ENCODE measurements around the gene SLC4A3. TPM values are rescaled to one million over a fixed set of nuclear protein-coding genes. Genes with fewer than 3 reads are reported as not detected.

The SLC4A3 gene
- total RNA-seq, 1 experiment from 2014 or later = 13.5 TPM

- no peaks in the 10 kb centered on the region for H3K36me3 ChIP-seq (ENCODE audit: control insufficient read depth, insufficient read depth, low read length)
- TF ChIP-seq TCF7L2 (IDR thresholded peaks at IDR 0.05; ENCODE audit: low read depth, low read length) = no peak
- no peak for TF ChIP-seq REST (IDR thresholded peaks at IDR 0.05; ENCODE audit: insufficient read depth in 1 of 2, low read depth in 2 of 2, low read length in 1 of 2)
- TF ChIP-seq CTCF (IDR thresholded peaks at IDR 0.05) = no peak
- no peak for TF ChIP-seq SIN3A (IDR thresholded peaks at IDR 0.05; ENCODE audit: borderline replicate concordance, insufficient read depth, low read depth, low read length)
- no peak for TF ChIP-seq POLR2AphosphoS5 (IDR thresholded peaks at IDR 0.05; ENCODE audit: low read depth, low read length)
- no peak overlapping the region for H3K4me3 ChIP-seq (ENCODE audit: low read depth in 2 of 2, low read length in 2 of 2)
- intact Hi-C loops (cut with micrococcal nuclease; ENCODE audit: unreplicated experiment) (no loop called here), in situ Hi-C loops (cut with HindIII; ENCODE audit: low pct_unique_long_range_greater_than_20kb, low sequenced_read_pairs) (no loop called here)
- CTCF ChIA-PET = no interaction called here
- ATAC-seq (no peak), DNase-seq (ENCODE audit: low read depth, low spot score) (no peak)
- BruUV-seq (replicated peaks) = no TSS peak
- H3K9me3 ChIP-seq (ENCODE audit: control insufficient read depth, insufficient read depth, low read depth, low read length) = no peaks in the 10 kb centered on the region
- H3K27ac ChIP-seq (ENCODE audit: low read length) = no peak overlapping the region
- H3K4me1 ChIP-seq (ENCODE audit: control insufficient read depth, insufficient read depth, low read length) = no peaks in the 10 kb centered on the region
- H3K27me3 ChIP-seq (ENCODE audit: control insufficient read depth, insufficient read depth, low read length) = no peaks in the 10 kb centered on the region
- POLR2A ChIA-PET = no interaction called here
Observed at GRCh38 chr2:219634951-219635751, 7.7 kb downstream of the SLC4A3 start.

GRCh38 chr2:219636144-219636915 lies 8.9 kb downstream of the SLC4A3 start:
- Histone ChIP-seq H3K36me3 (ENCODE audit: control insufficient read depth, insufficient read depth, low read length) (no peaks in the 10 kb centered on the region), H3K4me3 (ENCODE audit: low read depth in 2 of 2, low read length in 2 of 2) (no peak overlapping the region), H3K4me1 (ENCODE audit: control insufficient read depth, insufficient read depth, low read length) (no peaks in the 10 kb centered on the region), H3K27ac (ENCODE audit: low read length) (no peak overlapping the region), H3K9me3 (ENCODE audit: control insufficient read depth, insufficient read depth, low read depth, low read length) (no peaks in the 10 kb centered on the region), H3K27me3 (ENCODE audit: control insufficient read depth, insufficient read depth, low read length) (no peaks in the 10 kb centered on the region)
- CTCF ChIA-PET = no interaction called here
- no TSS peak for BruUV-seq (replicated peaks)
- in situ Hi-C loops (cut with HindIII; ENCODE audit: low pct_unique_long_range_greater_than_20kb, low sequenced_read_pairs) (no loop called here), intact Hi-C loops (cut with micrococcal nuclease; ENCODE audit: unreplicated experiment) (no loop called here)
- ATAC-seq (no peak), DNase-seq (ENCODE audit: low read depth, low spot score) (no peak)
- POLR2A ChIA-PET = no interaction called here
- TF ChIP-seq CTCF (IDR thresholded peaks at IDR 0.05) (no peak), REST (IDR thresholded peaks at IDR 0.05; ENCODE audit: insufficient read depth in 1 of 2, low read depth in 2 of 2, low read length in 1 of 2) (no peak), POLR2AphosphoS5 (IDR thresholded peaks at IDR 0.05; ENCODE audit: low read depth, low read length) (no peak), SIN3A (IDR thresholded peaks at IDR 0.05; ENCODE audit: borderline replicate concordance, insufficient read depth, low read depth, low read length) (no peak), TCF7L2 (IDR thresholded peaks at IDR 0.05; ENCODE audit: low read depth, low read length) (no peak)
